ENCODE measurements around the gene VAPA. TPM values are rescaled to one million over a fixed set of nuclear protein-coding genes. Genes with fewer than 3 reads are reported as not detected.

VAPA gene
- total and polyA plus RNA-seq, 2 of the 4 experiments (the other 2 are of a cell fraction): 199 to 206 TPM

DNA sequence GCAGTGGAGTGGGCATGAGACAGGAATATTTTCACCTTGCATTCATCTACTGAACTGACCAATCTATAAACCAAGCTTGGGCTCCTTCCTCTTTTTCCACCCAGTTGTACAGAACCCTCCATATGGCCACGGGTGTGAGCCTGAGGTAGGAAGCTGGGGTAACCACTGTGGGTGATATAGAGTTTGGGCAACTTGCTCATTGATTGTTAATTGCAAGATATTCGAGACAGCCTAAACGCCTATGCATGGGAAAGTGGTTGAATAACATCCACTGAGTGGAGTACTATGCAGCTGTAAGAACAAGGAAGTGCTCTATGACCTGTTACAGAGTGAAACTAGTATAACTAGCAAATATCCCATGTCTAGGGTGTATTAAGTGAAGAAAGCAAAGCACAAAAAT lies 7.3 kb upstream of the VAPA start:
- intact Hi-C loops (cut with micrococcal nuclease) (no loop called here), dilution Hi-C loops (cut with HindIII; ENCODE audit: low sequenced_read_pairs, unreplicated experiment) (no loop called here), in situ Hi-C loops (cut with MboI; ENCODE audit: low sequenced_read_pairs) (no loop called here)
- Histone ChIP-seq H3K23ac (ENCODE audit: low read depth, low read length) (no peak overlapping the region), H3K9me3 (ENCODE audit: control insufficient read depth, insufficient read depth, low read length) (no peaks in the 10 kb centered on the region), H4K91ac (ENCODE audit: insufficient read depth, low read depth, low read length) (no peak overlapping the region), H2BK5ac (ENCODE audit: low read depth, low read length, poor library complexity, severe bottlenecking) (no peak overlapping the region), H3K27me3 (ENCODE audit: control insufficient read depth, insufficient read depth, low read length) (no peaks in the 10 kb centered on the region), H3K9ac (ENCODE audit: low read depth, low read length) (no peak overlapping the region), H2BK15ac (ENCODE audit: low read depth, low read length) (no peak overlapping the region), H2BK120ac (ENCODE audit: low read depth, low read length) (no peak overlapping the region), H2BK20ac (ENCODE audit: low read depth, low read length) (no peak overlapping the region), H3K56ac (ENCODE audit: extremely low read depth, insufficient read depth, low read length) (no peak overlapping the region), H4K20me1 (ENCODE audit: insufficient read depth, low read length) (no peaks in the 10 kb centered on the region), H3K4me3 (ENCODE audit: insufficient read depth, low read depth, low read length) (no peak overlapping the region), H3K18ac (ENCODE audit: low read depth, low read length) (no peak overlapping the region), H3K9me1 (ENCODE audit: insufficient read depth, low read length) (no peaks in the 10 kb centered on the region), H4K8ac (ENCODE audit: low read depth in 2 of 2, low read length in 2 of 2) (no peak overlapping the region), H2AK9ac (replicated peaks; ENCODE audit: low read depth, low read length, poor library complexity) (no peak overlapping the region), H2AFZ (replicated peaks; ENCODE audit: low read length, poor library complexity) (no peak overlapping the region), H3K4ac (ENCODE audit: low read depth, low read length) (no peak overlapping the region), H3K4me2 (ENCODE audit: low read depth, low read length) (no peak overlapping the region), H3K79me1 (ENCODE audit: low read depth in 1 of 2, low read length in 2 of 2) (no peaks in the 10 kb centered on the region), H4K5ac (ENCODE audit: low read depth, low read length) (no peak overlapping the region), H3K27ac (ENCODE audit: insufficient read depth, low read length) (no peak overlapping the region), H3K36me3 (ENCODE audit: control insufficient read depth, insufficient read depth, low read length) (no peaks in the 10 kb centered on the region), H2AK5ac (ENCODE audit: low read depth, low read length) (no peak overlapping the region), H3K4me1 (ENCODE audit: control insufficient read depth, insufficient read depth, low read length) (no peaks in the 10 kb centered on the region), H3K14ac (replicated peaks; ENCODE audit: low read depth, low read length) (no peak overlapping the region)
- CTCF ChIA-PET: no interaction called here
- WGBS, 2 experiments (ENCODE audit: extremely low coverage in 2 of 2, insufficient read length in 1 of 2): 73% methylated on average over 2 of the region's 3 CpGs; no CpG with 5 or more reads in 1 of the 2 experiments
- TF ChIP-seq, protein P1, sequence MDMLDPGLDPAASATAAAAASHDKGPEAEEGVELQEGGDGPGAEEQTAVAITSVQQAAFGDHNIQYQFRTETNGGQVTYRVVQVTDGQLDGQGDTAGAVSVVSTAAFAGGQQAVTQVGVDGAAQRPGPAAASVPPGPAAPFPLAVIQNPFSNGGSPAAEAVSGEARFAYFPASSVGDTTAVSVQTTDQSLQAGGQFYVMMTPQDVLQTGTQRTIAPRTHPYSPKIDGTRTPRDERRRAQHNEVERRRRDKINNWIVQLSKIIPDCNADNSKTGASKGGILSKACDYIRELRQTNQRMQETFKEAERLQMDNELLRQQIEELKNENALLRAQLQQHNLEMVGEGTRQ (IDR thresholded peaks at IDR 0.05; ENCODE audit: low read depth, low read length): no peak
- TF ChIP-seq POLR2A (IDR thresholded peaks at IDR 0.05; ENCODE audit: low read depth, low read length): no peak
- TF ChIP-seq, protein P2, sequence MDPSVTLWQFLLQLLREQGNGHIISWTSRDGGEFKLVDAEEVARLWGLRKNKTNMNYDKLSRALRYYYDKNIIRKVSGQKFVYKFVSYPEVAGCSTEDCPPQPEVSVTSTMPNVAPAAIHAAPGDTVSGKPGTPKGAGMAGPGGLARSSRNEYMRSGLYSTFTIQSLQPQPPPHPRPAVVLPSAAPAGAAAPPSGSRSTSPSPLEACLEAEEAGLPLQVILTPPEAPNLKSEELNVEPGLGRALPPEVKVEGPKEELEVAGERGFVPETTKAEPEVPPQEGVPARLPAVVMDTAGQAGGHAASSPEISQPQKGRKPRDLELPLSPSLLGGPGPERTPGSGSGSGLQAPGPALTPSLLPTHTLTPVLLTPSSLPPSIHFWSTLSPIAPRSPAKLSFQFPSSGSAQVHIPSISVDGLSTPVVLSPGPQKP (IDR thresholded peaks at IDR 0.05; ENCODE audit: borderline replicate concordance, low read depth, low read length): no peak
- TF ChIP-seq FOS (IDR thresholded peaks at IDR 0.05; ENCODE audit: low read depth, low read length): no peak
- TF ChIP-seq CHD1 (IDR thresholded peaks at IDR 0.05; ENCODE audit: low read depth, low read length): no peak
- TF ChIP-seq RAD21 (IDR thresholded peaks at IDR 0.05; ENCODE audit: low read length): no peak
- no peak for TF ChIP-seq BHLHE40 (IDR thresholded peaks at IDR 0.05; ENCODE audit: low read depth, low read length)
- no peak for TF ChIP-seq MAZ (IDR thresholded peaks at IDR 0.05; ENCODE audit: borderline replicate concordance, low read depth, low read length)
- no peak for TF ChIP-seq CTCF (conservative IDR thresholded peaks at IDR 0.05; ENCODE audit: low read depth, low read length)
- no peak for TF ChIP-seq SMC3 (IDR thresholded peaks at IDR 0.05; ENCODE audit: low read depth, low read length)
- no peak for TF ChIP-seq MXI1 (IDR thresholded peaks at IDR 0.05; ENCODE audit: borderline replicate concordance, low read depth, low read length)
- no peak for TF ChIP-seq CEBPB (IDR thresholded peaks at IDR 0.05; ENCODE audit: low read depth, low read length)
- TF ChIP-seq NFE2L2 (IDR thresholded peaks at IDR 0.05; ENCODE audit: low read depth, low read length): no peak
- TF ChIP-seq RCOR1 (IDR thresholded peaks at IDR 0.05; ENCODE audit: insufficient replicate concordance, low read length): no peak
- TF ChIP-seq MAFK (IDR thresholded peaks at IDR 0.05; ENCODE audit: low read depth, low read length): no peak
- no peak for TF ChIP-seq RFX5 (IDR thresholded peaks at IDR 0.05; ENCODE audit: low read depth, low read length)
- DNase-seq (no peak), ATAC-seq (ENCODE audit: low read depth) (no peak)
- no TSS peak for BruUV-seq (replicated peaks)
- POLR2A ChIA-PET (ENCODE audit: unreplicated experiment): no interaction called here

All from IMR-90 (cell line).